ENCODE data around the gene TUBA4B. TPM values are rescaled to one million over a fixed set of nuclear protein-coding genes. Genes with fewer than 3 reads are reported as not detected.

Gene TUBA4B
- total RNA-seq, 4 donors from 2014 or later = not detected

- peaks cover 3 to 48% of the 10 kb centered on the region in 2 donors for H3K36me3 ChIP-seq
- DNase-seq (no peak), ATAC-seq (no peak)
- no peak overlapping the region for H3K4me3 ChIP-seq
- intact Hi-C loops (cut with DNase I; ENCODE audit: low total_unique reads) (no loop called here), in situ Hi-C loops (cut with MboI; ENCODE audit: low sequenced_read_pairs in 4 of 4) (loop anchor here in 2 of 4 donors (25.0 kb wide), 2 partner anchors 121 to 254 kb away; partner anchors contain the start of genes CHPF (in 1 of the 2), NHEJ1 (in 1 of the 2), SLC23A3 (in 1 of the 2) and TMEM198 (in 1 of the 2))
- no peaks in the 10 kb centered on the region for H3K9me3 ChIP-seq
- no peak overlapping the region for H3K27ac ChIP-seq
- H3K4me1 ChIP-seq = peaks cover 15 to 16% of the 10 kb centered on the region in 2 donors
- TF ChIP-seq POLR2A (IDR thresholded peaks at IDR 0.05) (no peak), CTCF (IDR thresholded peaks at IDR 0.05 in 4 of 5, conservative IDR thresholded peaks at IDR 0.05 in 1 of 5) (no peak)
- H3K27me3 ChIP-seq = no peaks in the 10 kb centered on the region
These were observed 30.0 kb downstream of the TUBA4B start for GRCh38 chr2:219282943-219283581.

GRCh38 chr2:219284501-219285372 lies 31.7 kb downstream of the TUBA4B start:
- ATAC-seq (no peak), DNase-seq (no peak)
- Histone ChIP-seq H3K9me3 (no peaks in the 10 kb centered on the region), H3K36me3 (peaks cover 3 to 48% of the 10 kb centered on the region in 2 donors), H3K4me3 (no peak overlapping the region), H3K4me1 (peaks cover 7% of the 10 kb centered on the region in 2 donors), H3K27ac (no peak overlapping the region), H3K27me3 (no peaks in the 10 kb centered on the region)
- TF ChIP-seq POLR2A (IDR thresholded peaks at IDR 0.05) (no peak), CTCF (IDR thresholded peaks at IDR 0.05 in 4 of 5, conservative IDR thresholded peaks at IDR 0.05 in 1 of 5) (no peak)
- intact Hi-C loops (cut with DNase I; ENCODE audit: low total_unique reads) = no loop called here
- in situ Hi-C loops (cut with MboI; ENCODE audit: low sequenced_read_pairs in 4 of 4) = loop anchor here in 2 of 4 donors (25.0 kb wide), 2 partner anchors 122 to 253 kb away; partner anchors contain the start of genes CHPF (in 1 of the 2), NHEJ1 (in 1 of the 2), SLC23A3 (in 1 of the 2) and TMEM198 (in 1 of the 2)

- peak overlapping the region in 1 of 4 donors; percentile 29 for H3K27ac ChIP-seq
- DNase-seq (no peak), ATAC-seq (no peak)
- intact Hi-C loops (cut with DNase I; ENCODE audit: low total_unique reads) = no loop called here
- no peaks in the 10 kb centered on the region for H3K9me3 ChIP-seq
- no peak overlapping the region for H3K4me3 ChIP-seq
- H3K36me3 ChIP-seq = peaks cover 3 to 48% of the 10 kb centered on the region in 2 donors
- H3K27me3 ChIP-seq = no peaks in the 10 kb centered on the region
- in situ Hi-C loops (cut with MboI; ENCODE audit: low sequenced_read_pairs in 4 of 4) = loop anchor here in 2 of 4 donors (25.0 kb wide), 2 partner anchors 123 to 252 kb away; partner anchors contain the start of genes CHPF (in 1 of the 2), NHEJ1 (in 1 of the 2), SLC23A3 (in 1 of the 2) and TMEM198 (in 1 of the 2)
- H3K4me1 ChIP-seq = peaks cover under 1 to 1% of the 10 kb centered on the region in 2 donors
- TF ChIP-seq CTCF (IDR thresholded peaks at IDR 0.05 in 4 of 5, conservative IDR thresholded peaks at IDR 0.05 in 1 of 5) = no peak
- TF ChIP-seq POLR2A (IDR thresholded peaks at IDR 0.05) = no peak
These were observed 32.3 kb downstream of the TUBA4B start for GRCh38 chr2:219285373-219285735.

- in situ Hi-C loops (cut with MboI; ENCODE audit: low sequenced_read_pairs in 4 of 4) (loop anchor here in 2 of 4 donors (25.0 kb wide), 2 partner anchors 124 to 251 kb away; partner anchors contain the start of genes CHPF (in 1 of the 2), NHEJ1 (in 1 of the 2), SLC23A3 (in 1 of the 2) and TMEM198 (in 1 of the 2)), intact Hi-C loops (cut with DNase I; ENCODE audit: low total_unique reads) (no loop called here)
- peaks cover 3 to 42% of the 10 kb centered on the region in 2 donors for H3K36me3 ChIP-seq
- no peaks in the 10 kb centered on the region for H3K4me1 ChIP-seq
- TF ChIP-seq CTCF (IDR thresholded peaks at IDR 0.05 in 4 of 5, conservative IDR thresholded peaks at IDR 0.05 in 1 of 5) = no peak
- no peak for TF ChIP-seq POLR2A (IDR thresholded peaks at IDR 0.05)
- DNase-seq (peak; percentile 35 to 52), ATAC-seq (peak; percentile 50 to 74)
- H3K9me3 ChIP-seq = no peaks in the 10 kb centered on the region
- H3K27me3 ChIP-seq = no peaks in the 10 kb centered on the region
- peak overlapping the region in 3 of 4 donors; percentile 15 to 45 (median 33) for H3K27ac ChIP-seq
- H3K4me3 ChIP-seq = no peak overlapping the region
These were observed 32.9 kb downstream of the TUBA4B start for GRCh38 chr2:219285894-219286425.
